ENCODE measurements around the gene CRIP3. TPM values are rescaled to one million over a fixed set of nuclear protein-coding genes. Genes with fewer than 3 reads are reported as not detected.

CRIP3 gene
- total RNA-seq, 1 donor from 2014 or later, result 0.69 TPM

- no peak overlapping the region for H3K27ac Mint-ChIP-seq (ENCODE audit: unreplicated experiment)
- no peak for TF ChIP-seq CTCF (IDR thresholded peaks at IDR 0.05; ENCODE audit: partially characterized antibody, unreplicated experiment)
- peaks cover 4% of the 10 kb centered on the region for H3K9me3 Mint-ChIP-seq (ENCODE audit: unreplicated experiment)
- H3K36me3 Mint-ChIP-seq (ENCODE audit: unreplicated experiment), result no peaks in the 10 kb centered on the region
- H3K4me1 Mint-ChIP-seq (ENCODE audit: low read depth, unreplicated experiment), result no peaks in the 10 kb centered on the region
- H3K27me3 Mint-ChIP-seq (ENCODE audit: unreplicated experiment), result peaks cover 6% of the 10 kb centered on the region
- no peak overlapping the region for H3K4me3 Mint-ChIP-seq (ENCODE audit: unreplicated experiment)
- DNase-seq, result no peak
These were observed 6.5 kb downstream of the CRIP3 start for GRCh38 chr6:43302126-43302525.

- Mint-ChIP-seq H3K27me3 (ENCODE audit: unreplicated experiment) (peaks cover 7% of the 10 kb centered on the region), H3K36me3 (ENCODE audit: unreplicated experiment) (no peaks in the 10 kb centered on the region), H3K9me3 (ENCODE audit: unreplicated experiment) (peaks cover 4% of the 10 kb centered on the region), H3K4me3 (ENCODE audit: unreplicated experiment) (no peak overlapping the region), H3K4me1 (ENCODE audit: low read depth, unreplicated experiment) (no peaks in the 10 kb centered on the region), H3K27ac (ENCODE audit: unreplicated experiment) (no peak overlapping the region)
- no peak for TF ChIP-seq CTCF (IDR thresholded peaks at IDR 0.05; ENCODE audit: partially characterized antibody, unreplicated experiment)
- DNase-seq, result no peak
These were observed 7.3 kb downstream of the CRIP3 start for GRCh38 chr6:43301081-43301870.

GRCh38 chr6:43299338-43300293 lies 9.0 kb downstream of the CRIP3 start:
- Mint-ChIP-seq H3K27me3 (ENCODE audit: unreplicated experiment) (peaks cover 7% of the 10 kb centered on the region), H3K4me3 (ENCODE audit: unreplicated experiment) (no peak overlapping the region), H3K36me3 (ENCODE audit: unreplicated experiment) (no peaks in the 10 kb centered on the region), H3K9me3 (ENCODE audit: unreplicated experiment) (peaks cover 4% of the 10 kb centered on the region), H3K27ac (ENCODE audit: unreplicated experiment) (no peak overlapping the region), H3K4me1 (ENCODE audit: low read depth, unreplicated experiment) (no peaks in the 10 kb centered on the region)
- no peak for TF ChIP-seq CTCF (IDR thresholded peaks at IDR 0.05; ENCODE audit: partially characterized antibody, unreplicated experiment)
- DNase-seq, result no peak

- peaks cover 4% of the 10 kb centered on the region for H3K9me3 Mint-ChIP-seq (ENCODE audit: unreplicated experiment)
- DNase-seq, result no peak
- no peak overlapping the region for H3K27ac Mint-ChIP-seq (ENCODE audit: unreplicated experiment)
- no peak overlapping the region for H3K4me3 Mint-ChIP-seq (ENCODE audit: unreplicated experiment)
- H3K4me1 Mint-ChIP-seq (ENCODE audit: low read depth, unreplicated experiment), result no peaks in the 10 kb centered on the region
- TF ChIP-seq CTCF (IDR thresholded peaks at IDR 0.05; ENCODE audit: partially characterized antibody, unreplicated experiment), result no peak
- no peaks in the 10 kb centered on the region for H3K36me3 Mint-ChIP-seq (ENCODE audit: unreplicated experiment)
- peaks cover 7% of the 10 kb centered on the region for H3K27me3 Mint-ChIP-seq (ENCODE audit: unreplicated experiment)
These were observed 9.9 kb downstream of the CRIP3 start for GRCh38 chr6:43298565-43299337.

Data from glutamatergic neuron (in vitro differentiated cells).